SK-N-MC (cell line): ENCODE results near the gene CHST3.

ENCODE experiments used
- EZH2 ChIP-seq: fragments of 200-600 bp; sonication (generic); IDR thresholded peaks from one replicate; pipeline ENCODE4 v1.6.1; 2017; ENCODE audit warnings: antibody characterized with exemption
- POLR2AphosphoS5 ChIP-seq: IDR thresholded peaks from 2 replicates; pipeline ENCODE4 v1.6.1; 2012; ENCODE audit warnings: mild to moderate bottlenecking, low read depth, low read length, borderline replicate concordance

DNA sequence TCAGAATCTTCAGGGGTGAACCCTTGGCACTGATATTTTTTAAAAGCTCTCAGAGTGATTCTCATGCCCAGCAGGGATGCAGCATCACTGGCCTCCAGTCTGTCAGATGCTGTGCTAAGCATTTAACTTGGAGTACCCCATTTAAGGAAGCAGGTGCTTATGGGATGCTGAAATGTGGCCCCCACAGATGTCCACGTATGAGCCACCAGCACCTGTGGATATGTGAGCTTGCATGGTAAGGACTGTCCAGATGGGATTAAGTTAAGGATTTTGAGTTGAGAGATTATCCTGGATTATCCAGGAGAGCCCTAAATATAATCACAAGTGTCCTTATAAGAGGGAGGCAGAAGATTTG, 17.7 kb downstream of the CHST3 start:
- TF ChIP-seq EZH2 = no peak
- TF ChIP-seq POLR2AphosphoS5 = no peak
